ENCODE results near the gene PAFAH1B1.

GRCh38 chr17:2563061-2563460 lies 30.4 kb upstream of the PAFAH1B1 start:
- no peak for TF ChIP-seq CTCF (IDR thresholded peaks at IDR 0.05)
- TF ChIP-seq POLR2A (IDR thresholded peaks at IDR 0.05) = no peak
